ENCODE data around the gene GNA14. TPM values are rescaled to one million over a fixed set of nuclear protein-coding genes. Genes with fewer than 3 reads are reported as not detected.

GNA14 gene
- polyA plus RNA-seq, 1 experiment, result 0.22 TPM

DNA sequence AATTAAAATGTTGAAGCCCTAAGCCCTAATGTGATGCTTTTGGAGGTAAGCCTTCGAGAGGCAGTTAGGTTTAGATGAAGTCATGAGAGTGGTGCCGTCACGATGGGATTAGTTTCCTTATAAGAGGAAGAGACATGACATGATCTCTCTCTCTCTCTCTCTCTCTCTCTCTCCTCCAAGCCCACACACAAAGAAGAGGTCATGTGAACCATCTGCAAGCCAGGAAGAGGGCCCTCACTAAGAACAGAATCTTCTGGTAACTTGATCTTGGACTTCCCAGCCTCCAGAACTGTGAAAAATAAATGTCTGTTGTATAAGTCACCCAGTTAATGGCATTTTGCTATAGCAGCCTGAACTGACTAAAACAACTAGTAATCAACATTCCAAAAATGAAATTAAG, 175.5 kb downstream of the GNA14 start:
- no peak overlapping the region for H3K4me3 ChIP-seq (ENCODE audit: low read depth, low read length)
- no peaks in the 10 kb centered on the region for H3K36me3 ChIP-seq (ENCODE audit: control insufficient read depth, insufficient read depth, low read length)
- no peaks in the 10 kb centered on the region for H3K27me3 ChIP-seq (ENCODE audit: control insufficient read depth, insufficient read depth, low read length)
- CTCF ChIA-PET, result interaction anchor here (2.7 kb wide), 1 partner anchor 15 kb away, joined by 12 read pairs; no protein-coding TSS in a partner anchor
- TF ChIP-seq, protein P1, sequence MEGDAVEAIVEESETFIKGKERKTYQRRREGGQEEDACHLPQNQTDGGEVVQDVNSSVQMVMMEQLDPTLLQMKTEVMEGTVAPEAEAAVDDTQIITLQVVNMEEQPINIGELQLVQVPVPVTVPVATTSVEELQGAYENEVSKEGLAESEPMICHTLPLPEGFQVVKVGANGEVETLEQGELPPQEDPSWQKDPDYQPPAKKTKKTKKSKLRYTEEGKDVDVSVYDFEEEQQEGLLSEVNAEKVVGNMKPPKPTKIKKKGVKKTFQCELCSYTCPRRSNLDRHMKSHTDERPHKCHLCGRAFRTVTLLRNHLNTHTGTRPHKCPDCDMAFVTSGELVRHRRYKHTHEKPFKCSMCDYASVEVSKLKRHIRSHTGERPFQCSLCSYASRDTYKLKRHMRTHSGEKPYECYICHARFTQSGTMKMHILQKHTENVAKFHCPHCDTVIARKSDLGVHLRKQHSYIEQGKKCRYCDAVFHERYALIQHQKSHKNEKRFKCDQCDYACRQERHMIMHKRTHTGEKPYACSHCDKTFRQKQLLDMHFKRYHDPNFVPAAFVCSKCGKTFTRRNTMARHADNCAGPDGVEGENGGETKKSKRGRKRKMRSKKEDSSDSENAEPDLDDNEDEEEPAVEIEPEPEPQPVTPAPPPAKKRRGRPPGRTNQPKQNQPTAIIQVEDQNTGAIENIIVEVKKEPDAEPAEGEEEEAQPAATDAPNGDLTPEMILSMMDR (IDR thresholded peaks at IDR 0.05; ENCODE audit: insufficient read depth, low read depth, low read length), result no peak
- POLR2A ChIA-PET, result no interaction called here
- no peak for DNase-seq (ENCODE audit: low read depth)

GRCh38 chr9:77471572-77471971, 176.6 kb downstream of the GNA14 start:
- CTCF ChIA-PET, result interaction anchor here (2.7 to 5.9 kb wide), 2 partner anchors 14 kb away, joined by 12 to 42 read pairs; no protein-coding TSS in a partner anchor
- Histone ChIP-seq H3K4me3 (ENCODE audit: low read depth, low read length) (no peak overlapping the region), H3K36me3 (ENCODE audit: control insufficient read depth, insufficient read depth, low read length) (no peaks in the 10 kb centered on the region), H3K27me3 (ENCODE audit: control insufficient read depth, insufficient read depth, low read length) (no peaks in the 10 kb centered on the region)
- TF ChIP-seq, protein P1 (IDR thresholded peaks at IDR 0.05; ENCODE audit: insufficient read depth, low read depth, low read length), result no peak
- POLR2A ChIA-PET, result no interaction called here
- no peak for DNase-seq (ENCODE audit: low read depth)

- TF ChIP-seq, protein P1 (IDR thresholded peaks at IDR 0.05; ENCODE audit: insufficient read depth, low read depth, low read length), result no peak
- no peak for DNase-seq (ENCODE audit: low read depth)
- H3K4me3 ChIP-seq (ENCODE audit: low read depth, low read length), result no peak overlapping the region
- H3K27me3 ChIP-seq (ENCODE audit: control insufficient read depth, insufficient read depth, low read length), result no peaks in the 10 kb centered on the region
- ChIA-PET CTCF (interaction anchor here (5.9 kb wide), 1 partner anchor 13 kb away, joined by 42 read pairs; no protein-coding TSS in a partner anchor), POLR2A (no interaction called here)
- no peaks in the 10 kb centered on the region for H3K36me3 ChIP-seq (ENCODE audit: control insufficient read depth, insufficient read depth, low read length)
These were observed 178.4 kb downstream of the GNA14 start for GRCh38 chr9:77469515-77470231.

- H3K27me3 ChIP-seq (ENCODE audit: control insufficient read depth, insufficient read depth, low read length), result peaks cover 2% of the 10 kb centered on the region; the same call in 1 of the 2 replicates
- H3K36me3 ChIP-seq (ENCODE audit: control insufficient read depth, insufficient read depth, low read length), result no peaks in the 10 kb centered on the region
- H3K4me3 ChIP-seq (ENCODE audit: low read depth, low read length), result no peak overlapping the region
- ChIA-PET POLR2A (no interaction called here), CTCF (interaction anchor here (1.0 kb wide), 1 partner anchor 8 kb away, joined by 3 read pairs; no protein-coding TSS in a partner anchor)
- TF ChIP-seq, protein P1 (IDR thresholded peaks at IDR 0.05; ENCODE audit: insufficient read depth, low read depth, low read length), result no peak
- DNase-seq (ENCODE audit: low read depth), result no peak
These were observed 183.5 kb downstream of the GNA14 start for GRCh38 chr9:77464661-77465060.

- ChIA-PET CTCF (interaction anchor here (1.3 kb wide), 1 partner anchor 23 kb away, joined by 5 read pairs; no protein-coding TSS in a partner anchor), POLR2A (no interaction called here)
- TF ChIP-seq, protein P1 (IDR thresholded peaks at IDR 0.05; ENCODE audit: insufficient read depth, low read depth, low read length), result no peak
- H3K27me3 ChIP-seq (ENCODE audit: control insufficient read depth, insufficient read depth, low read length), result peaks cover 2% of the 10 kb centered on the region; the same call in 1 of the 2 replicates
- H3K4me3 ChIP-seq (ENCODE audit: low read depth, low read length), result no peak overlapping the region
- H3K36me3 ChIP-seq (ENCODE audit: control insufficient read depth, insufficient read depth, low read length), result no peaks in the 10 kb centered on the region
- no peak for DNase-seq (ENCODE audit: low read depth)
These were observed 185.0 kb downstream of the GNA14 start for GRCh38 chr9:77463151-77463550.
